ENCODE measurements around the gene RASGEF1C.

The RASGEF1C gene

GRCh38 chr5:180080486-180081280 lies 128.3 kb downstream of the RASGEF1C start:
- Histone ChIP-seq H3K9ac (ENCODE audit: insufficient read length) (no peak overlapping the region), H3K9me3 (ENCODE audit: low read depth, low read length) (no peaks in the 10 kb centered on the region), H3K36me3 (ENCODE audit: insufficient read depth, low read length) (no peaks in the 10 kb centered on the region), H3K4me3 (no peak overlapping the region), H3K27ac (no peak overlapping the region)
- TF ChIP-seq FOXP2 (optimal IDR thresholded peaks at IDR 0.05; ENCODE audit: control extremely low read depth, extremely low read length, insufficient read depth): no peak
- no peak for TF ChIP-seq POLR2AphosphoS5 (IDR thresholded peaks at IDR 0.05; ENCODE audit: borderline replicate concordance, low read depth, low read length)
- TF ChIP-seq EZH2 (IDR thresholded peaks at IDR 0.05): no peak
- DNase-seq (ENCODE audit: low read depth, low spot score): no peak

- no peak overlapping the region for H3K27ac ChIP-seq
- H3K4me3 ChIP-seq: no peak overlapping the region
- H3K9ac ChIP-seq (ENCODE audit: insufficient read length): no peak overlapping the region
- DNase-seq (ENCODE audit: low read depth, low spot score): no peak
- H3K36me3 ChIP-seq (ENCODE audit: insufficient read depth, low read length): no peaks in the 10 kb centered on the region
- no peaks in the 10 kb centered on the region for H3K9me3 ChIP-seq (ENCODE audit: low read depth, low read length)
- TF ChIP-seq FOXP2 (optimal IDR thresholded peaks at IDR 0.05; ENCODE audit: control extremely low read depth, extremely low read length, insufficient read depth): no peak
- no peak for TF ChIP-seq POLR2AphosphoS5 (IDR thresholded peaks at IDR 0.05; ENCODE audit: borderline replicate concordance, low read depth, low read length)
- TF ChIP-seq EZH2 (IDR thresholded peaks at IDR 0.05): no peak
Measured at GRCh38 chr5:180079702-180080466, 129.1 kb downstream of the RASGEF1C start.

- H3K9ac ChIP-seq (ENCODE audit: insufficient read length): no peak overlapping the region
- no peak overlapping the region for H3K27ac ChIP-seq
- no peak for DNase-seq (ENCODE audit: low read depth, low spot score)
- no peaks in the 10 kb centered on the region for H3K9me3 ChIP-seq (ENCODE audit: low read depth, low read length)
- no peaks in the 10 kb centered on the region for H3K36me3 ChIP-seq (ENCODE audit: insufficient read depth, low read length)
- no peak overlapping the region for H3K4me3 ChIP-seq
- no peak for TF ChIP-seq FOXP2 (optimal IDR thresholded peaks at IDR 0.05; ENCODE audit: control extremely low read depth, extremely low read length, insufficient read depth)
- TF ChIP-seq POLR2AphosphoS5 (IDR thresholded peaks at IDR 0.05; ENCODE audit: borderline replicate concordance, low read depth, low read length): no peak
- TF ChIP-seq EZH2 (IDR thresholded peaks at IDR 0.05): no peak
Measured at GRCh38 chr5:180078348-180078747, 130.7 kb downstream of the RASGEF1C start.

- Histone ChIP-seq H3K9me3 (ENCODE audit: low read depth, low read length) (peaks cover 1% of the 10 kb centered on the region; the same call in 1 of the 2 replicates), H3K9ac (ENCODE audit: insufficient read length) (no peak overlapping the region), H3K27ac (no peak overlapping the region), H3K36me3 (ENCODE audit: insufficient read depth, low read length) (no peaks in the 10 kb centered on the region), H3K4me3 (no peak overlapping the region)
- DNase-seq (ENCODE audit: low read depth, low spot score): no peak
- no peak for TF ChIP-seq FOXP2 (optimal IDR thresholded peaks at IDR 0.05; ENCODE audit: control extremely low read depth, extremely low read length, insufficient read depth)
- no peak for TF ChIP-seq EZH2 (IDR thresholded peaks at IDR 0.05)
- no peak for TF ChIP-seq POLR2AphosphoS5 (IDR thresholded peaks at IDR 0.05; ENCODE audit: borderline replicate concordance, low read depth, low read length)
Measured at GRCh38 chr5:180077594-180078284, 131.3 kb downstream of the RASGEF1C start.

- Histone ChIP-seq H3K36me3 (ENCODE audit: insufficient read depth, low read length) (no peaks in the 10 kb centered on the region), H3K4me3 (no peak overlapping the region), H3K9ac (ENCODE audit: insufficient read length) (no peak overlapping the region), H3K9me3 (ENCODE audit: low read depth, low read length) (peaks cover 8% of the 10 kb centered on the region; the same call in 1 of the 2 replicates), H3K27ac (no peak overlapping the region)
- no peak for DNase-seq (ENCODE audit: low read depth, low spot score)
- TF ChIP-seq FOXP2 (optimal IDR thresholded peaks at IDR 0.05; ENCODE audit: control extremely low read depth, extremely low read length, insufficient read depth): no peak
- TF ChIP-seq EZH2 (IDR thresholded peaks at IDR 0.05): no peak
- no peak for TF ChIP-seq POLR2AphosphoS5 (IDR thresholded peaks at IDR 0.05; ENCODE audit: borderline replicate concordance, low read depth, low read length)
Measured at GRCh38 chr5:180075703-180076102, 133.3 kb downstream of the RASGEF1C start.

- no peak for TF ChIP-seq POLR2AphosphoS5 (IDR thresholded peaks at IDR 0.05; ENCODE audit: borderline replicate concordance, low read depth, low read length)
- Histone ChIP-seq H3K36me3 (ENCODE audit: insufficient read depth, low read length) (no peaks in the 10 kb centered on the region), H3K9me3 (ENCODE audit: low read depth, low read length) (peaks cover 8% of the 10 kb centered on the region; the same call in 1 of the 2 replicates), H3K9ac (ENCODE audit: insufficient read length) (no peak overlapping the region), H3K4me3 (no peak overlapping the region), H3K27ac (no peak overlapping the region)
- DNase-seq (ENCODE audit: low read depth, low spot score): no peak
Measured at GRCh38 chr5:180074462-180074861, 134.5 kb downstream of the RASGEF1C start.

- H3K27ac ChIP-seq: no peak overlapping the region
- H3K9ac ChIP-seq (ENCODE audit: insufficient read length): no peak overlapping the region
- peaks cover 8% of the 10 kb centered on the region; the same call in 1 of the 2 replicates for H3K9me3 ChIP-seq (ENCODE audit: low read depth, low read length)
- H3K4me3 ChIP-seq: peak overlapping the region; percentile 82; the same call in 1 of the 2 replicates
- TF ChIP-seq FOXP2 (optimal IDR thresholded peaks at IDR 0.05; ENCODE audit: control extremely low read depth, extremely low read length, insufficient read depth) (no peak), POLR2AphosphoS5 (IDR thresholded peaks at IDR 0.05; ENCODE audit: borderline replicate concordance, low read depth, low read length) (no peak), EZH2 (IDR thresholded peaks at IDR 0.05) (no peak)
- no peaks in the 10 kb centered on the region for H3K36me3 ChIP-seq (ENCODE audit: insufficient read depth, low read length)
- no peak for DNase-seq (ENCODE audit: low read depth, low spot score)
Measured at GRCh38 chr5:180072556-180072955, 136.5 kb downstream of the RASGEF1C start.

GRCh38 chr5:180072256-180072548 lies 136.8 kb downstream of the RASGEF1C start:
- DNase-seq (ENCODE audit: low read depth, low spot score): no peak
- Histone ChIP-seq H3K9me3 (ENCODE audit: low read depth, low read length) (peaks cover 8% of the 10 kb centered on the region; the same call in 1 of the 2 replicates), H3K9ac (ENCODE audit: insufficient read length) (no peak overlapping the region), H3K27ac (no peak overlapping the region), H3K36me3 (ENCODE audit: insufficient read depth, low read length) (no peaks in the 10 kb centered on the region), H3K4me3 (peak overlapping the region; percentile 82)
- TF ChIP-seq EZH2 (IDR thresholded peaks at IDR 0.05) (no peak), POLR2AphosphoS5 (IDR thresholded peaks at IDR 0.05; ENCODE audit: borderline replicate concordance, low read depth, low read length) (peak; percentile 8; the same call in 1 of the 2 replicates)
